CD4-positive, alpha-beta T cell treated with Interleukin-1 beta for 1 hour (primary cell): ENCODE results near the gene C16orf95.
A peak's percentile ranks its signal among the peaks of the same experiment; 100 is the strongest.
"Not testable (repeated sequence)": the region's sequence is repeated elsewhere in the genome, so short reads cannot be mapped to it uniquely, and the experiment has no call there.

Experiments used
- DNase-seq, 2 donors: peaks; one replicate each; pipeline ENCODE4 v3.0.0-alpha.2; 2020 to 2022

The C16orf95 gene

DNA sequence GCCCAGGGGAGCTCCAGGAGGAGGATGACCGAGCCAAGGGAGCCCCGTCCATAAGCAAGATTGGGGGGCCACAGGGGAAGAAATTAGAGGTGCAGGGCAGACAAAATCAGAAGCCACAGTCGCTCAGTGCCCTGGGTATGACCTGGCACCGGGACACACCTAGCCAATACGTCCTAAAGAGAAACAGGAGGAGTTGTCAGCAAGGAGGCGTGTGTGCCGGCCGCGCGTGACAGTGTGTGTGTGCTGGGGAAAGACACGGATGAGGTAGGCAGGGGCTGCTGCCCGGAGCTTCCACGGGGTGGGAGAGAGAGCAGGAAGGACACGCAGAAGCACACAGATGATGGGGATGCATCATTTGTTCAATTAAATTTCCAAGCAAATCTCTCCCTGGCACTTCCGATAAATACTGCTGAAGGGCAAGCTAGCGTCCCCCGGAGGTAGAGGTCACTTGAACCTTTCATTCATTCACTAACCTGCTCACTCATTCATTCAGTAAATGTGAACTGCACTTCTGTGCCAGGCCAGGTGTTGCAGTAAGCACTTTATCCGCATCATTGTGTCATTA is 38.0 kb downstream of the C16orf95 start:
- no peak for DNase-seq

DNA sequence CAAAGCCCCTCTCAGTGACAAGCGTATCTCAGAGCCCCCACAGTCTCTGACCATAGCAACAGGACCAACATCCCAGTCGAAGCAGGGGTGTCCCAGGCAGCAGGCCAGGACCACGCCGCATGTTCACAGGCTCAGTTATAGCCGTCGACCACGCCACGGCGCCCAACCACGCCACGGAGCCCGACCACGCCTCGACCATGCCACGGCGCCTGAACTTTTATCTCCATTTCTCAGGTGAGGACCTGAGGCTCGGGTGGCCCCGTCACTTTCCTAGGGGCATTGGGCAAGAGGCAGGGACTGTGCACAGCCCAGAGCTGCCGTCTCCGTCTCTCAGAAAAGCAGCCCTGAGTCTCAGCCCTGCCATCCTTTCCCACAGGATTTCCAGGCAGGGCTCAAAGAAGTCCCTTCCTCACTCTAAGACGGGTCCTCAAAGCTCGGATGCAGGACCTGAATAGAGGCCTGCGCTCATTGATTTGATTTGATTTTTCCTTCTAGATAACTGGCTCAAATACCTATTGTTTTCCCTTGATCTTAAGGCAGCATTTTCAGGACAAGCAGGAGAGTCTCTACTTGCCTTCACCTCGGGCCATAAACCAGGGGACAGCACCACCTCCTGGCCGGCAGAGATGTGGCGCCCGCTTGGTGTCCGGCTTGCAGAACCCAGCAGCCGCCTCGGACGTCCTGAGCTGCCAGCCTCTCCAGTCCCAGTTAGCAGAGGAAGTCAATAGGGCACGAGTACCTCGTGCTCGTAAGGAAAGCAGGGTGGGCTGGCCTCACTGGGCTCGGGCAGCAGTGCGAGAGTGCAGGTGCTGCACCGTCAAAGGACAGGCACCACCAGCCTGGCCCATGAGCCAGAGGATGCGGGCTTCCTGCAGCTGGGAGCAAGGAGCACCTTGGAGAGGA is 38.8 kb downstream of the C16orf95 start:
- DNase-seq = peak; percentile 20 to 29

DNA sequence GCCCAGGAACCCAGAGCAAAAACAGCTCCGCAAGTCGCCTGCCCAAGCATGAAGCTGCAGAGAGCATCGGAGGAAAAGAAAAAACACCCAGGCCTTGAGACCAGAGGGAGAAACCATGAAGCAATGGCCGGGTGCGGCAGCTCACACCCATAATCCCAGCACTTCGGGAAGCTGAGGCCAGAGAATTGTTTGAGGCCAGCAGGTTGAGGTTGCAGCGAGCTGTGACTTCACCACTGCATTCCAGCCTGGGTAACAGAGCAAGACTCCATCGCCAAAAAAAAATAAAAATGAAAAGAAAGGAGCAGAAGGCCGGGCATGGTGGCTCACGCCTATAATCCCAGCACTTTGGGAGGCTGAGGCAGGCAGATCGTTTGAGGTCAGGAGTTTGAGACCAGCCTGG is 40.3 kb downstream of the C16orf95 start:
- DNase-seq = no peak

DNA sequence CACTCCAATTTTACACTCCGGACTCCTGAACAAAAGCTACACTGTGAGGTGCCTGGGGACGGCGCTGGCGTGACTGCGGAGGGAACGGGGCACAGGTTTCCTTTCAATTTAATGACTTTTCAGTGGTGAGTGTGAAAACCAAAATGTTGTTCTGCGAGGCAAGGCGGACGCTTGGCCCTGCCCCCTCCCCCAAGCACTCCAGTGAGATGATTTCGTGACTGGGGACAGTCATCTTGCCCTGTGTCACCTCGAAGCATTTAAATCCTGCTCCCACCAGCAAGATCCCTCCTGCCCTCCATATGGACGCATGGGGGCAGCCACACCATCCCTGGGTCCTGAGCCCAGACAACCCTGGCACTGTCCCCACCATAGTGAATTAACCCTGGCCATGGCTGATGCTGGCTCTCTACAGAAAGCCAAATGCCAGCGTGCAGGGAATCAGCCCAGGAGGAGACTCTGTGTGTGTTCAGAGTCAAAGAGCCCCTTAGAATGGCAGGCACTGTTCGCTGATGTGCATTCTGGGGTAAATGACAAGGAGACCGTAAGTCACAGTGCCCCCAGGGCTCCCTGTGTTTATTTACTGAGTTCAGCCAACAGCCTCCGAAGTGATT is 41.0 kb downstream of the C16orf95 start:
- no peak for DNase-seq

DNA sequence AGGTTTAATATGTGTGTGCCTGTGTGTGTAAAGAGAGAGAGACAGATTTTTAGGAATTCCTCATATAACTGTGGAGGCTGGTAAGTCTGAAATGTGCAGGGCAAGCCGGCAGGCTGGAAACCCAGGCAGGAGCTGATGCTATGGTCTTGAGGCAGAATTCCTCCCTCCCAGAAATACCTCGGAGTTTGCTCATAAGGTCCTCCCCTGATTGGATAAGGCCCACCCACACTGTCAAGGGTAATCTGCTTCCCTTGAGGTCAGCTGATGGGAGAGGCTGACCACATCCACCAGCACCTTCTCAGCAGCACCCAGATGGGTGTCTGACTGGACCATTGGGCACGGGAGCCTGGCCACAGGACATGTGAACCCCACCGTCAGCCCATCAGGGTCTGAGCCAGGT is 42.4 kb downstream of the C16orf95 start:
- no peak for DNase-seq

DNA sequence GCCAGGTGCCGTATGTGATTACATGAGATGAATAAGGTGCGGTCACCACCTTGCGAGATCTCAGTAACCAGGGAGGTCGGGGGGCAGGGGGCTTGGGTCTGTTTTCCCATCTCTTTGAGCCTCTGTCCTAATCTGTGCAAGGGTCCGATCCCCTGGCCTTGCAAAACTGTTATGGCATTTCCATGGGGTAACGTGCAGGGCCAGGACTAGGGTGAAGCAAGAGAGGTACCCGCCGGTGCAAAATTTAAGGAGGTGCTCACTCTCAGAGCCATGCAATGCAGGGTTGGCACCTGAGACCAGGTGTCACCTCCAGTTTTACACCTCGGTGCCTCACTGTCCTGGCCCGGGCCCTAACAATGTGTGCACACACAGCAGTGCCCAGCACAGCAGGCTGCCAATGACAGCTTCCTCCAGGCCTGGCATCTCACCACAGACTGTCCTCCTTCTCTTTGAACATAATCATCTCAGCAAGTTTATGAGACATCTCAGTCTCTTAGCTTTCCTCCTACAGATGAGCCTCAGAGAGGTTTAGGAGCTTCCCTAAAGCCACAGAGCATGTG is 43.6 kb downstream of the C16orf95 start:
- DNase-seq = no peak

DNA sequence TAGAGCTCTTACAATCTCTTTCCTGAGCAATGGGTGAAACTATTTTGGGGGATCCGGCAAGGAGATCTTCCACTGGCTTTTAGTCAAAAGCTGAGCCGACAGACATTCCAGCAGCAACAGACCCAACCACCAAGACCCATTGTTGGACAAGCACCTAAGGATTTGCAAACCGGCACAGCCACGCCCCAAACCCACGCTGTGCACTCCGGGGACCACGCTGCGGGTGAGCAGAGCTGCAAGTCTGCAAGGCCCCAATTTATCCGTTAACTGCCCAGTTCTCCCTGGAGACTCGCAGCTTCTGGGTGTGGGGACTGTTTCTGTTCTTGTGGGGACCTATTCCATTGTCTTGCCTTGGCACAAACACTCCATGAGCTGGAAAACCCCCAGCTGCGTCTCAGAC is 45.9 kb downstream of the C16orf95 start:
- no peak for DNase-seq

DNA sequence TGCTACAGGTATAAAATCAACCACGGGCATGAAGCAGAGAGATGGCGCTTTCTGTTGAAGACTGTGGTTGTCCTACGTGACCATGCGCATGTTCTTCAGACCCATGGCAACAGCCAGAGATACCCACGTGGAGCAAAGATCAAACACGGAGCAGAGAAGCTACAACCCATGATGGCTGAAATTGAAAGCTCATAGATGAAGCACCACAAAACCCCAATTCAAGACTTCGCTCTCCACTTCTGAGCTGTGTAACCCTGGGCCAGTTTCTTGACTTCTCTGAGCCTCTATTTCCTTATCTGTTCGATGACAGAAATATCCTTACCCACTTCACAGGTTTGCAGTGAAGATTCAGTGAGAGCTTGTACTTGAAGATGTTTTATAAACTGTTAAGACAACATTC is 49.6 kb downstream of the C16orf95 start:
- DNase-seq = no peak

DNA sequence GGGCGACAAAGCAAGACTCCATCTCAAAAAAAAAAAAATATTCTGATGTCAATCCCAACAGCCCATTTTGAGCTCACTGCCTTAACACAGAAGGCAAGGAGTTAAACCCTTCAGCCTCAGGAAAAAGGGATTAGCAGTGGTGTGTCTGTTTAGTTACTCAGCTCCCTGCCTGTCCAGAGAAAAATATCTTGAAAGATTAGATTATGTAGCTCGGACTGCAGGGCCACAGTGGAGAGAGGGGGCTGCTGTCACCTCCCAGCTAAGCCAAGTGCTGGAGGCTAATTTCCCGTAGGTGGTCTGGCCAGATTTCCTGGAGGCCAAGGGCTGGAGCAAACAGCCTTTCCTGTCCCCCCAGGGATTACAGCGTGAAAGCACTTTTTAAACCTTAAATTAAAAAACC is 50.3 kb downstream of the C16orf95 start:
- DNase-seq = no peak

DNA sequence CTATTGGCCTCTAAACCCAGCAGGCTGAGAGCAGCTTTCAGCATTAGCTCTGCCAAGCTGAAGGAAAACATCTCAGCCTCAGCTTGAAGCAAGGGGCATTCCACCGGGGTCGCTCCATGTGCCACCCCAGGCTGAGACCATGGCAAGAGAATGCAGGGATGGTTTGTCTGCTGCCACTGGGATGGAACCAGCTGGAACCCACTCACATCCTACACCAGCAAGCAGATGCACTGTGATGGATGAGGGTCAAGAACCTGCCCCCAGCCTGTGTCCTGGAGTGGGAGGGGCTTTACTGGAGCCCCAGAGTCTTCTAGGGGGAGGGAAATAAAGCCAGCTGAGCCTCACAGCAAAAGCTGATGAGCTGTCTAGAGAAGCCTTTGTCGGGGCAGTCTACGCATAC is 51.9 kb downstream of the C16orf95 start:
- no peak for DNase-seq

DNA sequence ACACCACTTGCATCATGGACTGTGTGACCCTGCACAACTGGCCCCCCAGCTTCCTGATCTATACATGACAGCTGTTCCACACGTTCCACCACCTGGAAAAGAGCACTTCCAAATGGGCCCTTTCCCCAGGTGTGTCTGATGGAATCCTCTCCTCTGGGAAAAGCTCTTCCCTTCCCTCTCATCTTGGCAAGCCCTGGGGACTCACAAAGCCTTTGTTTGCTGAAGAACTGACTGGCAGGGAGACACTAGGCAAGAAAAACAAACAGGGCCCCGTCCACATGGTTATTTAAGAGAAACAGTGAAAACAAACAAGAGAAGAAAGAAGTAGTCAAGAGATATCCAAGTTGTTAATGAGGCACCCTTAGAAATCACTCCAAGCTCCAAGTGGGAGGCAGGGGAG is 52.6 kb downstream of the C16orf95 start:
- no peak for DNase-seq

DNA sequence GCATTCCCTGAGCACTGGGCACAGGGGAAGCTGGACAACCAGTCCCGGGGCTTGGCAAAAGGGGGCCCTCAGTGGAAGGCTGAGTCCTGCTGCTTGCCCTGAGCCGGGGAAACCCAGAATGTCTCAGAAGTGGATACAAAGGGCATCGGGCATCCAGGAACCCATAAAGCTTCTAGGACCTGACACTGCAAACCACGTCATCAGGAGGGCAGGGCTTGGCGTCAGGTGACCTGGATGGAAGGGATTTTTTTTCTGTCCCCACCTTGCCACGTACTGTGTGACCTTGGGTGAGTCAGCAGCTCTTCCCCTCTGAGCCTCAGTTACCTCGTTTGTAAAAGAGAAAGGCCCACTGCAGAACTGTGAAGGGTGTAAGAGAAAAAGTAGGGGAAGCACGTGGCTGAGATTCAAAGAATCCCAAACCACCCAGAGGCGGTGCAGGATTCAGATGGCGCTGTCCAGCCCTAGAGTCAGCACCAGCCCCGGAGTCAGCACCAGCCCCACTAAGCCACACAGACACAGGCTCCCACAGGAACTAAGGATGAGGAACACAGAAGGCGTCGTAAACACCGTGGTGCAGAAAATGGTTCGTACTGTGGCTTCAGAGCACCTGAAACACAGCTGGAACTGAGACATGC is 53.7 kb downstream of the C16orf95 start:
- DNase-seq = no peak

DNA sequence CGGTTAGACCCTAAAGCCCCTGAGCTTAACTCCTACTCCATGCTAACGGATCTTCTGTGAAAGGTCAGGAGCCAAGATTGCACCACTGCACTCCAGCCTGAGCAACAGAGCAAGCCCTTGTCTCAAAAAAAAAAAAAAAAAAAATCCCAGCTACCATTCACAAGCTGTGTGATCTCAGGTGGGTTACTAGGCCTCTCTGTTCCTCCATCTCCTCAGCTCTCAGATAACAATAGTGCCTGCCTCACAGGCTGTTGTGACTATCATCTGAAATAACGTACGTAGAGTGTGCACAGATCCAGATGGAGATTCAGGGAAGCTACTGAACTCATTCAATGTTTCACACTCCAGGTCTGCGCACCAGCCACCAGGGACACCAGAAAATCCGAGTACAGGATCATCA is 57.8 kb downstream of the C16orf95 start:
- no peak for DNase-seq

DNA sequence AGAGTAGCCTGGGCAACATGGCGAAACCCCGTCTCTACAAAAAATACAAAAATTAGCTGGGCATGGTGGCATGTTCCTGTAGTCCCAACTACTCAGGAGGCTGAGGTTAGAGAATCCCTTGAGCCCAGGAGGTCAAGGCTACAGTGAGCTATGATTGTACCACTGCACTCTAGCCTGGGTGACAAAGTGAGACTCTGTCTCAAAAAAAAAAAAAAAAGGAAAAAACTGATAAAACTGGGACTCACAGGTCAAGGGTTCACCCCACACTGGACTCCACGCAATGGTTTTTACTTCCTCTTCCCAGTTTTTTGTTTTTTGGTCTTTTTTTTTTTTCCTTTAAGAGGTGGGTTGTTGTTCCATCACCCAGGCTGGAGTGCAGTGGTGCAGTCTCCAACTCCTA is 58.5 kb downstream of the C16orf95 start:
- not testable (repeated sequence) for DNase-seq

DNA sequence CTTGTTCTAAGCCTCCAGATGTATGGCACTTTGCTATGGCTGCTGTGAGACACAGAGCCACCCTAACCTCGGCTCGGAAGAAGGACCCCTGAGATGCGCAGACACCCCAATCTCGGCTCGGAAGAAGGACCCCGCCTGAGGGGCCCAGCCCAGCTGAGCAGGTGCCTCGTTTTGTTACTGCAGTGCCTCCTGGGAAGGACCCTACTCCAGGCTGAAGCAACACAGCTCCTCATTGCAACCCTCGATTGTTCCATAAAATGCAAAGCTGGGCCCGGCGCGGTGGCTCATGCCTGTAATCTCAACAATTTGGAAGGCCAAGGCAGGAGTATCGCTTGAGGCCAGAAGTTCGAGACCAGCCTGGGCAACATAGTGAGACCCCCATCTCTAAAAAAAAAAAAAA is 61.3 kb downstream of the C16orf95 start:
- DNase-seq = no peak

DNA sequence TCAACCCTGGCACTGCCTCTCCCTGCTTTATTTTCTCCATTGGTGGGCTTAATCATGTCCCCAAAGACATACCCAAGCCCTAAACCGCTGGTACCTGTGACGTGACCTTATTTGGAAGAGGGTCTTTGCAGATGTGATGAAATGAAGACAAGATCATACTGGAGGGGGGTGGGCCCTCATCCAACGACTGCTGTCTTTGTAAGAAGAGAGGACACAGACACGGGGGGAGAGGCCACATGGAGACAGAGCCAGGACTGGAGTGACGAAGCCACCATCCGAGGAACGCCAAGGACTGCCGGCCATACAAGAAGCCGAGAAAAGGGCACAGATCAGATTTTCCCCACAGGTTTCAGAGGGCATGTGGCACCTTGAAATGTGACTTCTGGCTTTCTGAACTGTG is 62.5 kb downstream of the C16orf95 start:
- DNase-seq = no peak

DNA sequence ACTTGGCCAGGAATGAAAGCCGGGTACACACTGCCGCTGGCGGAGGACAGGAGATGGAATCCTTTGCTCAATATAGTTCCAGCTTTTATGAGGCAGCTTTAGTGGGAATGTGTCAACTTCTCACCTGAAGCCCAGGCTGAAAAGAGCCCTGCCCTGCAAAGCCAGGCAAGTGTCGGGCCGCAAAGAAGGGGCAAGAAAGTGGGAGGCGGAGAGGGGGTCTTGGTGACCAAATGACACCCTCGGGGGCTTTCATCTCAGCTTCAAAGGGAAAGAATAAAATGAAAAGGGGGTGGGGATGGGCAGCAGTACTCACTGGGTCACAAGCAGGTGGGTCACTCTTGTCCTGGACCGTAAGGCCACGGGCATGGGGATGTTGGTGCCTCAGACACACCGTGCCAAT is 62.9 kb downstream of the C16orf95 start:
- DNase-seq = no peak

DNA sequence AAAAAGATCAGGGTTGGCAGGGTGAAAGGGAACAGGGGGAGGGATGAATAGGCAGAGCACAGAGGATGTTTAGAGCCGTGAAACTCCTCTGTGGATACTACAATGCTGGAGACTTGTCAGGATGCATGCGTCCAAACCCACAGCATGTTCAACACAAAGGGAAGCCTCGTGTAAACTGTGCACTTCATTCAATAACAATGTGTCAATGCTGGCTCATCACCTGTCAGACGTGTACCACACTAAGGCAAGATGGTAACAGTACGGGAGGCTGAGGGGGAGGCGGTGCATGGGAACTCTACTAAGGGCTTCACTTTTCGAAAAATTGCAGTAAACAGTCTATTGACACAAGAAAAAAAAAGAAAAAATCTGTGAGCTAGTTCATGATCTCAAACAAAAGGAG is 63.7 kb downstream of the C16orf95 start:
- DNase-seq = no peak
